NCI-H526 treated with DMSO at 0.1 percent for 48 hours (cell line): ENCODE results near the gene TMEM63B.
"Not testable (repeated sequence)": the region's sequence is repeated elsewhere in the genome, so short reads cannot be mapped to it uniquely, and the experiment has no call there.

Source experiments
- DNase-seq: peaks from one replicate; lab custom pipeline; 2025; lab: John Stamatoyannopoulos, UW

TMEM63B gene

DNA sequence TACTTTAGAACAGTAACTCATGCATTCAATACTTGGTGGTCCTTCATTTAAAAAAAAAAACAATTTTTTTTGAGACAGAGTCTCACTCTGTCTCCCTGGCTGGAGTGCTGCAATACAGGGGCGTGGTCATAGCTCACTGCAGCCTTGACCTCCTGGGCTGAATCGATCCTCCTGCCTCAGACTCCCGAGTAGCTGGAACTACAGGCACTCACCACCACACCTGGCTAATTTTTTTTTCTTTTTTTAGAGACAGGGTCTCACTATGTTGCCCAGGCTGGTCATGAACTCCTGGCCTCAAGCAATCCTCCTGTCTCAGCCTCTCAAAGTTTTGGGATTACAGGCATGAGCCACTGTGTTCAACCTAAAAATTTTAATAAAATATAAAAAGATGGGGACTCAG, 17.2 kb downstream of the TMEM63B start:
- not testable (repeated sequence) for DNase-seq

DNA sequence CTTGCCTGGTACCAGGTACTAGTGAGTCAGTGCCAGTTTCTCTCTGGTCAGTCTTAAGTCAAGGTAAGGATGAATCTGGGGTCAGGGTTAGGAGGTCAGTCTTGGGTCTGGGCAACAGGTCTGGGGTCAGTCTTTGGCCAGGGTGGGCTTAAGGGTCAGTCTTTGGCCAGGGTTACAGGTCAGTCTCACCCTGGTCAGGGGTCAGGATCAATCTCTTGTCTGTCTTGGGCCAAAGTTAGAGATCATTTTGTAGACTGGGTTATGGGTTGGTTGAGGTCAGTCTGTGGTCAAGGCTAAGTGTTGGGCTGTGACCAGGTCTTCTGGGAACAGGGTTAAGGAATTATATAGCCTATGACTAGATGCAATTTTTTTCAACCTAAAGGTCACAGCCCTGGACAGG, 18.5 kb downstream of the TMEM63B start:
- no peak for DNase-seq

DNA sequence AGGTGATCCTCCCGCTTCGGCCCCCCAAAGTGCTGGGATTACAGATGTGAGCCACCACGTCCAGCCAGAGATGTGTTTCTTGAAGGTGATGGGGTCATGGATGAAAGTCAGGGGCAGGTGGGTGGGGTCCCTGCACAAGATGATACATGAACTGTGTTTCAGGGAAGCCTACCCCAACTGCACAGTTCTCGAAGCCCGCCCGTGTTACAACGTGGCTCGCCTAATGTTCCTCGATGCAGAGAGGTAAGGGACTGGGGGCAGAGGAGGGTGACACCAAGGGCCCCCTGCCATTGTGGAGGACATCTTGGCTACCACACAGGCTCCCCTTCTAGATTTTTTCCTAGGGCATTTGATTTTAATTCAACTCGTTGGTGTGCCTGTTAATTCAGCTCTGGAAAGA, 19.3 kb downstream of the TMEM63B start:
- DNase-seq = no peak

DNA sequence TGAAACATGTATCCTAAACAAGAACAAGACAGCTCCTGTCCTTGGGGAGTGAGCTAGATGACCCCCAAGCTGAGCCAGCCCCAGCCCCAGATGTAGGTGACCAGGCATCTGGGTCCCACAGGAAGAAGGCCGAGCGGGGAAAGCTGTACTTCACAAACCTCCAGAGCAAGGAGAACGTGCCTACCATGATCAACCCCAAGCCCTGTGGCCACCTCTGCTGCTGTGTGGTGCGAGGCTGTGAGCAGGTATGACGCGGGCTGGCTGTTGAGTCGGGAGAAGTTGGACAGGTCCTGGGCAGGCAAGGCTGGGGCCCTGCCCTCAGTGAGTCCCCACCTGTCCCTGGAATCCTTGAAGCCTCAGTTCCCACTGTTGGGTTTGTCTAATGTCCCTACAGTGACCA, 19.9 kb downstream of the TMEM63B start:
- DNase-seq = no peak

DNA sequence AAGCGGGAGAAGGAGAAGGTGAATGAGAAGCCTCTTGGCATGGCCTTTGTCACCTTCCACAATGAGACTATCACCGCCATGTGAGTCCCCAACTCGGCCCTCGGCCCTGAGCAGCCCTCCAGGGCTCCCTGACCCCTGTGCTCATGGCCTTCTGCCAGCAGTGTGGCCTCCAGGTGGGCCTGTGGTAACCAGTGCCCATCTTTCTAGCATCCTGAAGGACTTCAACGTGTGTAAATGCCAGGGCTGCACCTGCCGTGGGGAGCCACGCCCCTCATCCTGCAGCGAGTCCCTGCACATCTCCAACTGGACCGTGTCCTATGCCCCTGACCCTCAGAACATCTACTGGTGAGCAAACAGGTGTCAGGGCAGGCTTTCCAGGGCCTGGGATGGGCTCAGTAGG, 21.0 kb downstream of the TMEM63B start:
- DNase-seq = no peak

DNA sequence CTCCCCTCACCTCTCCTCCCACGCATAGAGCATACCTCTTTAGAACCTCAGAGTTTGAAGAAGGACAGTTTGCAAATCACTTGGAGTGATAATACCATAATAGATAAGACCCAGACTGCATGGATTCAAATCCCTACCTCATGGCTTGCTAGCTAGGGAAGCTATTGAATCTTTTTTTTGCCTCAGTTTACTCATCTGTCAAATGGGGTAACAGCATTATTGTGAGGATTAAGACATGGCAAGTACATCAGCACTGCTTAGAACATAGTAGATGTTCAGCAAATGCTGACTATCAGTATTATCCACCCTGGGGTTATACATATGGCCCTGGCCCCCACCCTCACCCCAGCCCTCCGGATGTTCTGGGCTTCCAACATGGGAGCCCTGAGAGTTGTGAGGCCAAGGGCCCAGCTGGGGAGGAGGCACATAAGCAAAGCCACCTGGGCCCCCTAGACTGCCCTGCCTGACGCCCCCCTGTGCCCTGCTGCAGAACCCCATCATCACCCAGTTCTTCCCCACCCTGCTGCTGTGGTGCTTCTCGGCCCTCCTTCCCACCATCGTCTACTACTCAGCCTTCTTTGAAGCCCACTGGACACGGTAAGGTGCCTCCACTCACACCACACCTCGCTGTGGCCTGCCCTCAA, 22.1 kb downstream of the TMEM63B start:
- no peak for DNase-seq

DNA sequence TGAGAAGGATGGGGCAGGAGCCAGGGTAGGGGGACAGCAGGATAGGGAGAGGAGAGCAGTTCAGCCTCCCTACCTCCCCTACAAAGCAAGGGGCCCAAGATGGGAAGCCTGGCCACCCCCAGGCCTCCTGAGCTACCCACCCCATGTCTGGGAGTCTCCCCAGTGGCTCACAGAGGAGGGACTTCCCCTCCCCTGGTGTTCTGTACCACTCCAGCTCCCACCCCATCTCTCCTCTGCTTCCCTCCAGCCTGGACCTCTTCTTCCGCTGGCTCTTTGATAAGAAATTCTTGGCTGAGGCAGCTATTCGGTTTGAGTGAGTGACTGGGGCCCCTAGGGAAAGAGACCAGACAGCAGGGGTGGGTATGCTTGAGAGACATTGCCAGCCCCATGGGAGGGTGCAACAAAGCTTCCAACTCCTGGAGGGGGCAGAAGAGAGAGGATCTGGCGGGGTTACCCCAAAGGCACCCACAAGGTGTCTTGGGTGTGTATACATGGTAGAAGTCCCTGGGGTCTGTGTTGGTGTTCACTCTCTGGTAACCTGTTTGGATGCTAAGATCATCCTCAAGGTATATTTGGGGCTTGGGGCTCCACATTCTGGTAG, 23.1 kb downstream of the TMEM63B start:
- DNase-seq = no peak

DNA sequence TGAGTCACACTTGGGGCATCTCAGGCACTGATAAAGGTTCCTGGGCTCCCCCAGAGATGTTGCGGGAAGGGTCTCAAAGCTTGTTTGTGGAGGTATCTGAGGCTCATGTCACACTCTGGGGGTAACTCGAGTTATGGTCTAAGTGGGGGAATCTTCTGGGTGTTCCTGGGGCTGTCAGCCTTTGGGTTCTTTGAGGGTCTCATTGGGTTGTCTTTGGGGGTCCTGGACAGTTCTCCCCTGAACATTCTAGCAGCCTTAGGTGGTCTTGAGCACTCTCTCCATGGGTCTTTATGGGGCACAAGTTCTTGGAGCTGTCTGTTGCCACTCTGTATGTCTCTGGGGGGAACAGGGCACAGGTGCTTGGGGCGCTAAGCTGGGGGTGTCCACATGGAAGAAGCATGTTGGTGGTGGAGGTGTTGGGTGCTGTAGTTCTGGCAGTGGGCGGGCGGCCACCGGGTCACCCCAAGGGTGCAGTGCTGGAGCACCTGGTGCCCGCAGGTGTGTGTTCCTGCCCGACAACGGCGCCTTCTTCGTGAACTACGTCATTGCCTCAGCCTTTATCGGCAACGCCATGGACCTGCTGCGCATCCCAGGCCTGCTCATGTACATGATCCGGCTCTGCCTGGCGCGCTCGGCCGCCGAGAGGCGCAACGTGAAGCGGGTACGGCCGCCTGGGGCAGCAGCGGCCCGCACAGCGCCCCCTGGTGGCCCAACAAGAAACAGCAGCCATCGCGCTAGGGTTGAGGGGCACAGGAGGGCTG, 24.2 kb downstream of the TMEM63B start:
- peak; percentile 8 for DNase-seq

DNA sequence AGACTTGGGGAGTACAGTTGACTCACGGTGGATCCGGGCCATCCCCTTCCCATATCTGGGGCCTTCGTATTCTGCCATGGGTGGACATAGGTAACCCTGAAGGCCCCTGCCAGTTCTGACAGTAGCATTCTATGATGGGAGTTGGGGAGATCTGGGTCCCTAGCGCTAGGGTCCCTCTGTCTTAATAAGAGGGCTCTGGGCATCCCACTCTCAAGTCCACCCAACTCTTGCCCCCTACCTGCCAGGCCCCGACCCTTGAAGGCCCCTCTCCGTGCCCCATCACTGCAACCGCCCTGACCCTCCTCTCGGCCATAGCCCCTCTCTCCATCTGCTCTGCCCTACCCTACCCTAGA, 24.7 kb downstream of the TMEM63B start:
- DNase-seq = no peak

DNA sequence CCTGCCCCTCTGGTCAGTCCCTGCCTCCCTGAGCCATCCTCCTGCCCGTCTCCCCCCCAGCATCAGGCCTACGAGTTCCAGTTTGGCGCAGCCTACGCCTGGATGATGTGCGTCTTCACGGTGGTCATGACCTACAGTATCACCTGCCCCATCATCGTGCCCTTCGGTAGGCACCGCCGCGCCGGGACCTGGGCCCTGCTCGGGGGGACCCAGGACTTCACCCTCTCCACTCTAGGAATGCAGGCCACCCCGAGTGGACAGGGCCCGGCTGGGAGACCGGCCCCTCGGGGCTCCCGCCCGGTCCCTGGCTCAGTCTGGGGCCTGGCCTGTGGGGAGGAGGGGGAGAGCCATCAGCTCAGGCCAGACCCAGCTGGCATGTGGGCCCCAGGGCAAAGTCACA, 25.2 kb downstream of the TMEM63B start:
- DNase-seq = no peak

DNA sequence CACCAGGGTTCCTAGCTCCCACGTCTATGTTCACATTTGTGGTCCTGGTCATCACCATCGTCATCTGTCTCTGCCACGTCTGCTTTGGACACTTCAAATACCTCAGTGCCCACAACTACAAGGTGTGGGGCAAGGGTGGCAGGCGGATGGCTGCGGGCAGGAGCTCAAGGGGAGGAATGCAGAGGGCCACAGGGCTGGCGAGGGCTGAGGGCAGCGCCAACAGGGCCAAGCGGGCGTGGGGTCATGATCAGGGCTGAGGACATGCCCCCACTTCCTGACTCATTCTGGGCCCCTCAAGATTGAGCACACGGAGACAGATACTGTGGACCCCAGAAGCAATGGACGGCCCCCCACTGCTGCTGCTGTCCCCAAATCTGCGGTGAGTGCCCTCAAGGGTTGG, 26.7 kb downstream of the TMEM63B start:
- DNase-seq = no peak

DNA sequence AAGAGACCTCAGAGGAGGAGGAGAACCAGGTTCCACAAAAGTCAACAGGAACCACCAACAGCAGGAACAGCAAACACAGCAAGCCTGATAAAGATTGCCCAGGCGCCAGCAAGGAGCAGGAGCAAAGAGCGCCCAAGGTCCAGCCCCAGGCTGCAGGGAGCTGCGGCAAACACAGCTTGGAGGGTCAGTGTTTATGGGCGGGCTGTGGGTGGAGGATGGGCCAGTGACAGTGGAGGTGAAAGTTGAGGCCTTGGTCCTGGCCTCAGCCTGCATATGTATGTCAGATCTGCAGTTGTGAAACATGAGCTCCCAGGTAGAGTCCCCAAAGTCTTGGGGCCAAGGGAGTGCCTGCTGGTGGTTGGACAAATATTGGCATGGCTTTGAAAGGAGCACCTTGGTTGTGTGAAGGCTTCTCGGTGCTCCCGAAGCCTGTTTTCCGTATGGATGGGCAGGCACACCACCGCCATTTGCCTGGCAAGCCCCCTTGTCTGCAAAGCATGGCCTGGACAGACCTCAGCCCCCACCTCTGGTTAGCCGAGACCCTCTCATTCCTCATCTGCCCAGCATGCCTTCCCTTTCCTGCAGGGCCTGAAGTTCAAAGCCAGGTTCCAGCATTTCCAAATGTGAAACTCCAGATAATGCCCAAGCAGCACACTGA, 29.3 kb downstream of the TMEM63B start:
- no peak for DNase-seq

DNA sequence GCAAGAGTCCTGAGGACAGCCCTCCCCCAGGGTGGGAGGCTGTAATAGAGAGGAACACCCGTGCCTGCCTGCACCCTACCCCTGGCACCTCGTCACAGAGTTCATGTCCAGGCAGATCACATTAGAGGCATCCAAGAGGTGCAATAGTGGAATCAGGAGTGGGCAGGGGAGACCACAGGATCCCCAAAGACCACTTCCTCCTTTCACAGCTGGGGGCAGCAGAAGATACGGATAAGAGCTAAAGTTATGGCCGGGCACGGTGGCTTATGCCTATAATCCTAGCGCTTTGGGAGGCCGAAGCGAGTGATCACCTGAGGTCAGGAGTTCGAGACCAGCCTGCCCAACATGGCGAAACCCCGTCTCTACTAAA, 29.8 kb downstream of the TMEM63B start:
- DNase-seq = no peak

DNA sequence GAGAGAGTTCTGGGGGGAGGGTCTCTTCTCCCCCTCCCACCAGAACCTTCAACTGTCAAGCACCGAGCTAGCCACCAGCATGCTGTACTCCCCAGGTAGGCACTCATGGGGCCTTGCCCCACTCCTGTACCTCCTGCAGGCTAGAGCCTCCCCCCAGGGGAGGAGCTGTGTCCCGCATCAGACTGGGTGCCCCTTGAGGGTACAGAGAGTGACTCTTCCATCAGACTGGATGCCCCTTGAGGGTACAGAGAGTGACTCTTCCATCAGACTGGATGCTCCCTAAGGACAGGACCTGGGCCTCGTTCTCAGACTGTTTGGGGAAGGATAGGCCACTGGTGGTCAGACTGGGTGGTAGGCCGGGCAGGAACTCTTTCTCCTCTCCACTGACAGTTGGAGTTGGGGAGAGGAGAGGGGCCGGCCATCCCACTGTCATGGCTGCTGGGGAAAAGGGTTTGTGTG, 31.4 kb downstream of the TMEM63B start, which contains the start of gene CAPN11:
TSS of gene CAPN11 (plus strand) at position 51 of the 459 bp plus-strand sequence. CDS start at position 80, 29 bp downstream.
- DNase-seq = no peak

DNA sequence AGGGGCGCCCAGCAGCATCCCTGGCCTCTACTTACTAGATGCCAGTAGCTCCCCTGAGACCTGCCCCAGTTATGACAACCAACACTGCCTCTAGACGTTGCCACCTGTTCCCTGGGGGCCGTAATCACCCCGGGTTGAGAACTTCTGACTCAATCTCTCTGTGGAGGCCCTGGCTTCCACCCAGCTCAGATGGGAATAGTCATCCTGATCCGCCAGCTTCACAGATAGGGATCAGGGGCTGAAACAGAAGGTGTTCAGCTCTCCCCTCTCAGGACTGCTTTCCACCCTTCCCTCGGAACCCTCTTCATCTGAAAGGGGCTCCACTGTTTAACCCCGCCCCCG, 34.6 kb downstream of the TMEM63B start:
- DNase-seq = no peak

DNA sequence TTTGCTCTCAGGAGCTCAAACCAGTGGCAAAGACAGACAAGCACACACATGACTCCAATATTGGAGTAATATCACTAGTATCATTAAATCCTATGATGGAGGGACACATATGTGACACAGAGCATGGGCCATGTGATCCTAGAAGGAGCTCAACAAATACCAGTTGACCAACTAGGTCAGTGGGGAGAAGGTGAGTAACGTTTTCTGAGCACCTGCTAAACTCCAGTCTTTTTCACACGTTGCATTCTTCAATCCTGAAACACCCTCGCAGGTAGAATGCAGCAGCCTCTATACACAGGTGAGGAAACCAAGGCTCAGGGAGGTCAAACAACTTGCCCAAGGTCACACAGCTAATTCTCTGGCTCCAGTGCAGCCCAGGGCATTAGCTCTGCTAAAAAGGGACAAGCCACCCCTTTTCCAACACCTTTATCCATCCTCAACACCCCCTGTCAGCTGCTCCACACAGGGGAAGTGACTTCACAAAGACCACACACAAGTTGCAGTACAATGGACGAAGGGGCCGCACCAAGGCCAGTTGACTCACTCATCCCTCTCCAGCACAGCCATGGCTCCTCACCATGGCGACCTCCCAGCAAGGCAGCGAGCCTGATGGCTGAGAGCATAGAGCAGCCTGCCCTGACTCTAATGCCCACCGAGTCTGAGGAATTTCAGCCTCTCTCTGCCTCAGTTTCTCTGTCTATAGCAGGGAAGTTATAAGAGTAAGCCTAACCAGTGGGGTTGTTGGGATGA, 35.7 kb downstream of the TMEM63B start:
- DNase-seq = no peak

DNA sequence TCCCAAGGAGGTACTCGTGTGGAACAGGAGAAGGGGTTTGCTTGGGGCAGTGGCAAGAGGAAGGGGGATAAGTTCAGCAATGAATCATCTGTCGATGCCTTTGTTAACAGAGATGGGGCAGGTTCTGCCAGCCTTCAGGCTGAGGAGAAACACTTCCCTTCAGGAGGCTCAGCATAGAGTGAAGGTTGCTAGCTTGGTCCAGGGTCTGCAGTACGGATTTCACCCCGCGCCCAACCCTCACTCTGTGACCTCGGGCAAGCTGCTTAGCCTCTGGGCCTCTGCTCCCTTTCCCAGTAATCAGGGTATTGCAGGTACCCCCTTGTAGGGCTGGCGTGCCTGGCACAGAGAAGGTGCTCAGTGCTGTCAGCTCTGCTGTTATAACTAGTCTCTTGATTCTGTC, 38.8 kb downstream of the TMEM63B start:
- no peak for DNase-seq

DNA sequence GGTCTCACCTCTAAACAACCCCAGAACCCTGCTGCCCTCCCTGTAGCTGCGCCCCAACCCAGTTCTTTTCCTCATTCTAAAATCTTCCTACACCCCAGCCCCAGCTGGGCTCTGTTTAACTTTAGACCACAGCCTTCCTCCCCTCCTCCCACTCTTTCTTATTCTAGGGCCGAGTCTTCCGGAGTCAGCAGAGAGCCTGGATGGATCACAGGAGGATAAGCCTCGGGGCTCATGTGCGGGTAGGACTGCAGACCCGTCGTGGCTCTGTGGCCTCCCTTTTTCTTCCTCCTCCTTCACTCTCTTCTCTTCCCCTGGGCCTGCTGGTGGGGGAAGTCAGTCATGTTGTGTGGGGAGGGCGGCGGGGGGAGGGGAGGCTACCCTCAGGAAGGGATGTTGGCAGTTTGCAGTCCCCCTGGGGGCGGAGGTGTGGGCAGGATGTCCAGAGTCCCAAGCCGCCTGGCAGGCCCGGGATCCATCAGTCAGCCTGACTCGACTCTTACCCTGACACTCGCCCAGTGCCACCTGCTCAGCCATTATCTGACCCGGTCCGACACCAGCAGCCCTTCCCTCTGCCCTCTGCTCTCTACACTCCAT, 39.3 kb downstream of the TMEM63B start:
- no peak for DNase-seq

DNA sequence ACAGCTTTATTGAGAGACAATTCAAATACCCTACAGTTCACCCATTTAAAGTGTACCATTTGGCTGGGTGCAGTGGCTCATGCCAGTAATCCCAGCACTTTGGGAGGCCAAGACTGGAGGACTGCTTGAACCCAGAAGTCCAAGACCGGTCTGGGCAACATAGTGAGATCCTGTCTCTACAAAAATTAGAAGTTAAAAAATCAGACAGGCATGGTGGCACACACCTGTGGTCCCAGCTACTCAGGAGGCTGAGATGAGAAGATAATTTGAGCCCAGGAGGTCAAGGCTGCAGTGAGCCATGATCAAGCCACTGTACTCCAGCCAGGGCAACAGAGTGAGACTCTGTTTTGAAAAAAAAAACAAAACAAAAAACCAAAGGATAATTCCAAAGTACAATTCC, 40.2 kb downstream of the TMEM63B start:
- DNase-seq = no peak

DNA sequence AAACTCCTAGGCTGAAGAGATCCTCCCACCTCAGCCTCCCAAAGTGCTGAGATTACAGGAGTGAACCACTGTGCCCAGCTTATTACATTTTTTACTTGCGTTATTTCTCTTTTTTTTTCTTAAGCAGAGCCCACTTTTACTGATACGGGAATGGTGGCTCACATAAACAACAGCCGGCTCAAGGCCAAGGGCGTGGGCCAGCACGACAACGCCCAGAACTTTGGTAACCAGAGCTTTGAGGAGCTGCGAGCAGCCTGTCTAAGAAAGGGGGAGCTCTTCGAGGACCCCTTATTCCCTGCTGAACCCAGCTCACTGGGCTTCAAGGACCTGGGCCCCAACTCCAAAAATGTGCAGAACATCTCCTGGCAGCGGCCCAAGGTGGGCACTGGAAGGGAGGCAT, 41.8 kb downstream of the TMEM63B start:
- DNase-seq = no peak

DNA sequence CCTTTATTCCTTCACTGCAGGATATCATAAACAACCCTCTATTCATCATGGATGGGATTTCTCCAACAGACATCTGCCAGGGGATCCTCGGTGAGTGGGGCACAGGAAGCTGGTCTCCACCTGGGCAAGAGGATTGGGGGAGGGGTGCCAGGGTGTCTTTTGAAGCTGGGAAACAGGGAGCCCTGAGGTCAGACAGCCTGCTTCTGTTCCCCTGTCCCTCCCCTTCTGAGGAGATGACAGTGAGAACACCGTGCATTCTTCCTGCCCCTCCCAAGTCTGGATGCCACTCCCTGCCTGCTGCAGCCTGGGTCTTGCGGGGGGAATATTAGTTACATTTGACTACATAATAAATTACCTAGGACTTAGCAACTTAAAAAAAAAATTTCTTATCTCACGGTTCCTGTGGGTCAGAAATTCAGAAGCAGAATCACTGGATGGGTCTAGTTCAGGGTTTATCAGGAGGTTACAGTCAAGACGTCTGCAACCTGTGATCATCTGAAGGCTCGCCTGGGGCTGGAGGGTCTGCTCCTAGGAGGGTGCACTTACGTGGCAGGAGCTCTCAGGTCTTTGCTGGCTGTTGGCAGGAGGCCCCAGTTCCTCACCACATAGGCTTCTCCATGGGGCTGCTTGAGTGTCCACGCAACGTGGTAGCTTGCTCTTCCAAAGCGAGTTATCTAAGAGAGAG, 42.7 kb downstream of the TMEM63B start:
- no peak for DNase-seq
